Spinal cord (tissue), 10 donors: ENCODE results near the gene POP4. TPM values are rescaled to one million over a fixed set of nuclear protein-coding genes. Genes with fewer than 3 reads are reported as not detected.
"Not testable (repeated sequence)": the region's sequence is repeated elsewhere in the genome, so short reads cannot be mapped to it uniquely, and the experiment has no call there.

Source experiments
- DNase-seq, 6 donors: peaks; one replicate each; pipeline versions ENCODE4 v3.0.0 to v3.0.0-alpha.2; 2013 to 2015; ENCODE audit warnings: low spot score in 6 of 6, low read depth in 4 of 6
- H3K27ac ChIP-seq: one replicate; pipeline ENCODE4 v1.5.1; 2013; ENCODE audit warnings: low read depth, low read length, control low read depth
- H3K27me3 ChIP-seq: one replicate; pipeline ENCODE4 v1.6.1; 2013; ENCODE audit warnings: low read length; ENCODE audit not compliant: control insufficient read depth, insufficient read depth
- H3K36me3 ChIP-seq: one replicate; pipeline ENCODE4 v1.6.1; 2013; ENCODE audit warnings: low read length; ENCODE audit not compliant: control insufficient read depth, insufficient read depth
- H3K4me1 ChIP-seq: one replicate; pipeline ENCODE4 v1.6.1; 2013; ENCODE audit warnings: low read length; ENCODE audit not compliant: control insufficient read depth, insufficient read depth
- H3K4me3 ChIP-seq: one replicate; pipeline ENCODE4 v1.5.1; 2013; ENCODE audit warnings: low read depth, low read length, control low read depth
- H3K9me3 ChIP-seq: one replicate; pipeline ENCODE4 v1.6.1; 2013; ENCODE audit warnings: low read length; ENCODE audit not compliant: control insufficient read depth, insufficient read depth
- WGBS: methylation state at CpG from one replicate; pipeline ENCODE4 v1.1.5; 2013; ENCODE audit warnings: missing lambda C conversion rate; ENCODE audit not compliant: insufficient coverage; 5-methylcytosine and 5-hydroxymethylcytosine counted together
- polyA plus RNA-seq, 2 donors: library from polyadenylated mRNA; unstranded; fragments of 120-200 nt; gene quantifications; one replicate each; pipeline ENCODE4 v1.2.1, GENCODE V29; 2013; ENCODE audit not compliant: insufficient read length in 2 of 2
- total RNA-seq, 2 donors: library from RNA; depleted of rRNA in 1 of 2; stranded (reverse); fragments of 120-200 nt in 1 of 2; fragments of >200 nt in 1 of 2; gene quantifications; one replicate each; pipeline versions ENCODE4 v1.2.3 to v1.2.4, GENCODE V29; 2013 to 2014
- donor health status: healthy.

POP4 gene
- total and polyA plus RNA-seq, 4 donors = 56.1 to 86.6 (median 56.8) TPM

DNA sequence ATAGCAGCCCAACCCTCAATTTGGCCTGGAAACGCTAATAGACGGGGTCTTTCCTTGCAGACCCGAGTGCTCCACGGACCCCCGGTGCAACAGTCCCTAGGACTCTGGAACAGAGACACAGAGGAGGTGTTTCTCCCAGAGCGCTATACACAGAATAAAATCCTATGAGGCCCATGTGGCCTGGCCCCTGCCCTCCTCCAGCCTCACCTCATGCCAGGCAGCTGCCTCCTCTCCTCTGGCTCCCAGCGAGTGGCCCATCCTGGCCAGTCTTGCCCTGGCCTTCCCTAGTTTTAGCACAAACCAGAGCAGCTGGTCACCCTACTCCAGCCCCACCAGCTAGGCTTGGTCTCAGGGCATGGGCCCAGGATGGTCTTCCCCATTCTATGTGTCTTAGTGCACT, 20.3 kb downstream of the POP4 start:
- no peaks in the 10 kb centered on the region for H3K27me3 ChIP-seq
- peaks cover 16% of the 10 kb centered on the region for H3K4me1 ChIP-seq
- 94% methylated on average over 7 of the region's 7 CpGs for WGBS
- no peaks in the 10 kb centered on the region for H3K36me3 ChIP-seq
- H3K9me3 ChIP-seq = no peaks in the 10 kb centered on the region
- H3K27ac ChIP-seq = no peak overlapping the region
- H3K4me3 ChIP-seq = no peak overlapping the region
- DNase-seq = no peak

DNA sequence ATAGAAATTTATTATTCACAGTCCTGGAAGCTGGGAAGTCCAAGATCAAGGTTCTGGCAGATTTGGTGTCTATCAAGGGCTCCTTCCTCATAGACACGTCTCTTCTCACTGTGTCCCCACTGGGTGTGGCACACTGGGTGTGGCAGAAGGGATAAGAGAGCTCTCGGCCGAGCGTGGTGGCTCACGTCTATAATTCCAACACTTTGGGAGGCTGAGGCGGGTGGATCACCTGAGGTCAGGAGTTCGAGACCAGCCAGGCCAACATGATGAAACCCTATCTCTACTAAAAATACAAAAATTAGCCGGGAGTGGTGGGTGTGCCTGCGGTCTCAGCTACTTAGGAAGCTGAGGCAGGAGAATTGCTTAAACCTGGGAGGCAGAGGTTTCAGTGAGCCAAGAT, 20.7 kb downstream of the POP4 start:
- H3K4me1 ChIP-seq = peaks cover 16% of the 10 kb centered on the region
- not testable (repeated sequence) for H3K27me3 ChIP-seq, DNase-seq, H3K9me3 ChIP-seq, H3K36me3 ChIP-seq, H3K4me3 ChIP-seq, H3K27ac ChIP-seq
- WGBS = 94% methylated on average over 5 of the region's 9 CpGs

DNA sequence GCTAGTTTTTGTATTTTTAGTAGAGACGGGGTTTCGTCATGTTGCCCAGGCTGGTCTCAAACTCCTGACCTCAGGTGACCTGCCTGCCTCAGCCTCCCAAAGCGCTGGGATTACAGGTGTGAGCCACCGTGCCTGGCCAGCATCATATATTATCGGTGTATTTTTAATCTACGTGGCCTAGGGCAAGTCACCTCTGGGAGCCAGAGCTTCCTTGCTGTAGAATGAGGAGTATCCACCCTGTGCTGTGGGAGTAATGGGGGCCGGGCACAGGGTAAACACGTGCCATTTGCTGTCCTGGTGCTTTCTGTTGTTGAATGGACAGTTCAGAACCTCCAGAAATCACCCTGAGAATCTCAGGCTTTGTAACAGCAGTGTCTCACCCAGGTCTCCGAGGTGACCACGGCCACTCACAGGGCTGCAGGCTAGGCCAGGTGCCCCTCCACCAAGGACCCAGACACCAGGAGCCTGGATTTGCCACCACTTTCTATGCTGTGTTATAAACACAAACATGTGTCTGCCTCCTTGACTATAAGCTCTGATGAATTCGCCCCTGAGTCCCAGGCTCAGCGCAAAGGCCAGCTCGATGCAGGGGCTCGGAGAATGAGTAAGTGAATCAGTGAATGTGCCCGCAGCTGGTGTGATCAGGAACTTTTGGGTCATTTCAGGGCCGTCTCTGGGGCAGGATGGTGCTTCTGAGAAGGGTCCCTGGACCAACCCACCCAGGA, 22.7 kb downstream of the POP4 start:
- Histone ChIP-seq H3K4me1 (peaks cover 12% of the 10 kb centered on the region), H3K27ac (no peak overlapping the region), H3K4me3 (no peak overlapping the region), H3K36me3 (no peaks in the 10 kb centered on the region), H3K9me3 (no peaks in the 10 kb centered on the region), H3K27me3 (no peaks in the 10 kb centered on the region)
- WGBS = 93% methylated on average over 13 of the region's 16 CpGs
- DNase-seq = no peak

DNA sequence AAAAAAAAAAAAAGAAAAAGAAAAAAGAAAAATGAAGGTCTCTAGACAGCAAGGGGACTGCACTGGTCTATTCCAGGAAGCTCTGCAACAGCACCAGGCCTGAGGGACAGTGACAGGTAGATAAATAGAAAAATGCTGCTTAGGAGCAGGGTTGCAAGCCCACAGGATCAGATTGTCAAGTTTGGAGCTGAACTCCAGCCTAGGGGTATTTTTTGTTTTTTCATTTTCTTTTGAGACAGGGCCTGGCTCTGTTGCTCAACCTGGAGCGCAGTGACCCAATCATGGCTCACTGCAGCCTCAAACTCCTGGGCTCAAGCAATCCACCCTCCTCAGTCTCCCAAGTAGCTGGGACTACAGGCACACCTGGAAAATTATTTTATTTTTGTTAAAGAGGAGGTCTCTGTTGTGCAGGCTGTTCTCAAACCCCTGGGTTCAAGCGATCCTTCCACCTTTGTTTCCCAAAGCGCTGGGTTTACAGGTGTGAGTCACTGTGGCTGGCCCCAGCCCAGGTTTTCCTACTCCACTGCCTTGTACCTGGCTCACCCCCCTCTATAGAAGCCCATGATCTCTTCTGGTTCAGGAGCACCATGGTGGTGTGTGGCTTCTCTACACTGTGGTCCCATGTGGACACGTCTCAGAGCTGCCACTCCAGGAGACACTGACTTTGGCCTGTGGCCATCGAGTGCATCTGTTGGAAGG, 23.9 kb downstream of the POP4 start:
- Histone ChIP-seq H3K9me3 (peaks cover 2% of the 10 kb centered on the region), H3K4me1 (peaks cover 5% of the 10 kb centered on the region), H3K27me3 (no peaks in the 10 kb centered on the region), H3K27ac (no peak overlapping the region), H3K36me3 (no peaks in the 10 kb centered on the region), H3K4me3 (no peak overlapping the region)
- WGBS = 89% methylated on average over 4 of the region's 5 CpGs
- no peak for DNase-seq

DNA sequence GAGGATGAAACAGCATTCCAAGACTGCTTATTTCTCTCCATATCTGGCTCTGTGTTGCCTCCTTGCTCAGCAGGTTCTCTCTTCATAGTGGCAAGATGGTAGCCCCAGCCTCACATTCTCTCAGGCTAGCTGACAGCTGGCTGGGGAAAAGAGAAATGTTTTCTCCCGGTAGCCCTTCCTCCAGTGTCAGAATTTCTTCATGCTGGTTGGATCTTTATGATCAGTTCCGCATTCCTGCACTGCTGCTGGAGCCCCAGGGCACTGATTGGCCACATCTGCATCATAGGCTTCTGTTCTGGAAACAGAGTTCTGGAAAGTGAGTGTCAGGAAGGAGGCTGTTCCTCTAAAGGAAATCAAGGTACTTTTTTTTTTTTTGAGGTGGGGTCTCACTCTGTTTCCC, 24.6 kb downstream of the POP4 start:
- H3K9me3 ChIP-seq = peaks cover 2% of the 10 kb centered on the region
- H3K27ac ChIP-seq = no peak overlapping the region
- no peak for DNase-seq
- H3K4me3 ChIP-seq = no peak overlapping the region
- H3K4me1 ChIP-seq = no peaks in the 10 kb centered on the region
- WGBS = 39% methylated on average over 2 of the region's 2 CpGs
- H3K36me3 ChIP-seq = no peaks in the 10 kb centered on the region
- no peaks in the 10 kb centered on the region for H3K27me3 ChIP-seq

DNA sequence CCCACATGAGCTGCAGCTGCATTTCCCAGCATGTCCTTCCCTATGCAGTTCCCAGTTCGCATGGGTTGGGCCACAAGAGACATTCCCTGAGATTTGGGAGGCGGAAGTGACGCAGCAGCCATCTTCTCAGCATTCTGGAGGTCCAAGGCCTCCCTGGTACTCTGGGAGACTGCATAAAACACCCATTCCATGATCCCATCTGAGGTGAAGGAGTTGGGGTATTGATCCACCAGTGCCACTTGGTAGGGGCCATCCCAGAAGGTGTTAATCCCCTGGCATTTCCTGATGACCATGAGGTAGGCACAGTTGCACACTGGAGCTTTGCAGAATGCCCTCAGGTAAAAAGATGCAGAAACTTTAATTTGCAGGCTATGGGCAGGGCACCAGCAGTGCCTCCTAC, 25.4 kb downstream of the POP4 start:
- Histone ChIP-seq H3K27me3 (no peaks in the 10 kb centered on the region), H3K27ac (no peak overlapping the region), H3K4me3 (no peak overlapping the region), H3K4me1 (peaks cover 5% of the 10 kb centered on the region), H3K9me3 (peaks cover 2% of the 10 kb centered on the region), H3K36me3 (no peaks in the 10 kb centered on the region)
- no peak for DNase-seq
- 100% methylated on average over 2 of the region's 3 CpGs for WGBS

DNA sequence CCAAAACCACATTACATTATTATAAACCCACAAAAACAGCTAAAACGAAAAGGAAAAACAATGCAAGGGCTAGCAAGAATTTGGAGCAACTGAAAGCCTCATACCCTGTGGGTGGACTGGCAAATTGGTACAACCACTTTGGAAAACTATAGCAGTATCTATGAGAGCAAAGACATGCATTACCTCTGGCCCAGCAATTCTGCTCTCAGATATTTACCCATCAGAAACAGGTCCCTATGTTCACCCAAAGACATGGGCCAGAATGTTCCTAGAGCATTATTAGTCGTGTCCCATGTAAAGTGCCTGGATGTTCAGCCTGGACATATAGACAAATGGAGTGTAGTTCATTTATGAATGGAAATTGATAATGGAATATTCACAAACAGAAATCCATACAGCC, 27.9 kb downstream of the POP4 start:
- Histone ChIP-seq H3K9me3 (peaks cover 2% of the 10 kb centered on the region), H3K27ac (no peak overlapping the region), H3K4me3 (no peak overlapping the region), H3K36me3 (no peaks in the 10 kb centered on the region), H3K27me3 (no peaks in the 10 kb centered on the region), H3K4me1 (peaks cover 16% of the 10 kb centered on the region)
- no peak for DNase-seq
- WGBS = no CpG with 5 or more reads among the region's 2 CpGs

DNA sequence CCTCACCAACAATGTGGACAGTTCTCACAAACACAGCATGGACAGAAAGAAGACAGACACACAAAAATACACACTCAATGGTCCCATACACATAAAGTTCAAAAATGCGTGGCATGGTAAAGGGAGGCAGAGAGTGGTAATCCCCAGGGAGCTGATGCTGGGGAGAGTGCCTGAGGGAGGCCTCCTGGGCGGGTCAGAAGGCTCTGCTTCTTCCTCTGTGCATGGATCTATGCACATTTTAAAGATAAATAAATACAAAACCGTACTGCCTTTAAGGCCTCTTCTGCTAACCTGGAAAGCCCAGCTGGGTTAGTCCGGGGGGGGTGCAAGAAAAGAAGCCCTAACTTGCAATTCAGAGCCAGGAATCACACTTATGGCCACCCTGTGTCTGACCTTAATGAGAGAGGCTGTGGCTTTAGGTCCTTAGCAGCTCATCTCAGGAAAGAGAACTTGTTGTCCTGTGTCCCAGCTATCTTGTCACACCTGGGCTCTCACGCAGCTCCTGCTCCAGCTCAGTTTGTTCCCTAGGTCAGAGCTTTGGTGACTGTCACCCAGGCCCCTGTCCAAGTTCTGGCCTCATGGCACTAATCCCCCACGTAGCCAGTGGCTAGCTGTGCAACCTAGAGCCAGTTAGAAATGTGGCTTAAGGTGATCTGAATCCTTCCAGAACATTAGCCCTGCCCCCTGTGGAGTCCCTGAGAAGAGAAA, 28.5 kb downstream of the POP4 start:
- Histone ChIP-seq H3K4me3 (no peak overlapping the region), H3K4me1 (peaks cover 16% of the 10 kb centered on the region), H3K9me3 (peaks cover 2% of the 10 kb centered on the region), H3K27me3 (no peaks in the 10 kb centered on the region), H3K27ac (no peak overlapping the region), H3K36me3 (no peaks in the 10 kb centered on the region)
- DNase-seq = no peak
- WGBS = 83% methylated on average over 4 of the region's 6 CpGs

DNA sequence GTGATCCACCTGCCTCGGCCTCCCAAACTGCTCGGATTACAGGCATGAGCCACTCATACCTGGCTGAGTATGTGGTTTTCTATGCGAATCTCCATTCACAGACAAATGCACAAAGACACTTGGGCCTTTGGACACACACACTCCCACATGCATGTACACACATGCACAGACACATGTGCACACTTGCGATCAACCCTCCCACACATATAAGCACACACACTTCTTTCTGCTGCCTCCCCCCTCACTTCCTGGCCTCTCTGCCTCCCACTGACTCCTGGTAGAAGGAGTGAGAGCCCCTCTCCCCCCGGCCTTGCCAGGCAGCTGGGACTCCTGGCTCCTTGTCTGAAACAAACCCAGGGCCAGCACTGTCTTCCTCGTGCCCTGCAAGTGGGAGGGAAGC, 29.9 kb downstream of the POP4 start:
- Histone ChIP-seq H3K36me3 (no peaks in the 10 kb centered on the region), H3K9me3 (peaks cover 2% of the 10 kb centered on the region), H3K27me3 (no peaks in the 10 kb centered on the region), H3K27ac (no peak overlapping the region), H3K4me1 (peaks cover 16% of the 10 kb centered on the region), H3K4me3 (no peak overlapping the region)
- WGBS = 92% methylated on average over 6 of the region's 6 CpGs
- no peak for DNase-seq
